GM12864 (cell line): ENCODE data around the gene ACTR6.

Experiments
- DNase-seq: peaks from one replicate; pipeline ENCODE4 v3.0.0-alpha.2; 2011; ENCODE audit warnings: low read depth
- H3K4me3 ChIP-seq: 2 replicates; pipeline ENCODE4 v1.5.1; 2011; ENCODE audit warnings: mild to moderate bottlenecking, low read depth, low read length, control low read depth
- CTCF ChIP-seq: IDR thresholded peaks from 2 replicates; pipeline ENCODE4 v1.5.1; 2011; ENCODE audit warnings: low read depth, mild to moderate bottlenecking, moderate library complexity, low read length, control low read depth, inconsistent platforms; ENCODE audit errors: missing control alignments

Gene ACTR6

GRCh38 chr12:100200463-100201181 is at the start of gene ACTR6:
TSS of gene ACTR6 (plus strand) at chr12:100200815. CDS start at chr12:100200852, 37 bp downstream.
- DNase-seq = peak; percentile 91
- peak within 1 kb of the TSS; percentile 87 for H3K4me3 ChIP-seq
- no peak for TF ChIP-seq CTCF

- no peak for DNase-seq
Observed at GRCh38 chr12:100151769-100152168, 48.8 kb upstream of the ACTR6 start.

GRCh38 chr12:100153131-100153530 is 47.5 kb upstream of the ACTR6 start:
- DNase-seq = no peak

More at GRCh38 chr12:100151769-100152168, 48.8 kb upstream of the ACTR6 start:
- TF ChIP-seq CTCF = no peak
- no peak overlapping the region for H3K4me3 ChIP-seq

GRCh38 chr12:100154474-100155247 is 46.0 kb upstream of the ACTR6 start:
- peak; percentile 94 for TF ChIP-seq CTCF
- DNase-seq = no peak
- no peak overlapping the region for H3K4me3 ChIP-seq

More at GRCh38 chr12:100153131-100153530, 47.5 kb upstream of the ACTR6 start:
- TF ChIP-seq CTCF = no peak
- H3K4me3 ChIP-seq = no peak overlapping the region

- no peak overlapping the region for H3K4me3 ChIP-seq
- TF ChIP-seq CTCF = no peak
- no peak for DNase-seq
Observed at GRCh38 chr12:100156731-100157426, 43.7 kb upstream of the ACTR6 start.

- H3K4me3 ChIP-seq = no peak overlapping the region
- no peak for DNase-seq
- no peak for TF ChIP-seq CTCF
Observed at GRCh38 chr12:100157427-100157821, 43.2 kb upstream of the ACTR6 start.
